Activated T-cell treated with anti-CD3 and anti-CD28 coated beads, Interleukin-2, amount 50 U/mL, for 1 hour (primary cell): ENCODE results near the gene MMADHC.
"Not testable (repeated sequence)": the region's sequence is repeated elsewhere in the genome, so short reads cannot be mapped to it uniquely, and the experiment has no call there.

Experiments used
- DNase-seq: peaks from one replicate; pipeline ENCODE4 v3.0.0-alpha.2; 2020

MMADHC gene

DNA sequence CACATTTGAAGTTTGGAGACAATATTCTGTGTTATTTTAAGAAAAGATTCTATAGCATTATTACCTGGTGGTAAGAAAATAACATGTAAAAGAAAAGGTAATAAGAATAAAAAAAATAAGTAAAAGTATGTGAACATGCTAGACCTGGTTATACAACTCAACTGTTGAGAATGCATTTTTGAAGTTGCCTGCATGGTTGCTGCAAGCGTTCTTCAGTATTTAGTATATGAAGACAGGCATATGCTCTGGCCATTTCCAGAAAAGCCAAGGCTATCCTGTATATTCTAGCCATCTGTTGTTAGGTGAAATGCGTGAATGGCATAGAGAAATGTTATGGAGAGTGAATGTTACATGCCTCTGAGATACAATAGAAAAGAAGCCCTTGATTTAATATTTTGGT lies 6.8 kb upstream of the MMADHC start:
- no peak for DNase-seq

DNA sequence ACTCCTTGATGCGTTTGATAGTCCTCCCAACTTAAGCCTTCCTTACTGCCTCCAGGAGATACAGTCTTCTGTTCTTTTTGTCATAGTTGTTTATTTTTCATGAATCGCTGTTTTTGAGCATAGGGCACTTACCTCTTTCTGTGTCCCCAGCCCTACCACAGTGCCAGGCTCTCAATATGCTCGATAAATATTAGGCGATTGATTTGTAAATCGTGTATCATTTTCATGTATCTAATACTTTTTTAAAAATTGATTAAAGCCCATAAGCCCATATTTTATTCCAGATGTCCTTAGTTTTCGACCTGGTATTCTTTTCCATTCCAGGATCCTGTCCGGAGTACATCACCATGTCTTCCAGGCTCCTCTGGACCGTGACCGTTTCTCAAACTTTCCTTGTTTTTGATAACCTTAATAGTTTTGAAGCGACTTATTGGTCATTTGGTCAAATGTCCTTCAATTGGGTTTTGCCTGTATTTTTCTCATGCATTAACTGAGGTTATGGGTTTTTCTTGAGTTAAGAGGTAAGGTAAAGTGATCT lies 444 bp upstream of the MMADHC start:
- no peak for DNase-seq

DNA sequence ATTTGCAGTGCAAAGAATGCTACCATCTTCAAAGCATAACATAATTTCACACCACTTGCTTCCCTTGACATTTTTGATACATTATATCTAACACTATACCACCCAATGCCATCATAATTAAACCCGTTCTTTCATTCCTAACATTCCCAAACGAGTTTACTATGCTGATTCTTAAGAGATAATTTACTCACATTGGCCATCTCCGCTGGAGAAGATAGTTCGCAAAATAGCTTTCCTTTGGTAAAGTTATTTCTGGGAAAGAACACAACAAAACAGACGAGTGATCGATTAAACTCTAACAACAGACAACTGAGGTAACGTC lies 716 bp downstream of the MMADHC start:
- DNase-seq = no peak

DNA sequence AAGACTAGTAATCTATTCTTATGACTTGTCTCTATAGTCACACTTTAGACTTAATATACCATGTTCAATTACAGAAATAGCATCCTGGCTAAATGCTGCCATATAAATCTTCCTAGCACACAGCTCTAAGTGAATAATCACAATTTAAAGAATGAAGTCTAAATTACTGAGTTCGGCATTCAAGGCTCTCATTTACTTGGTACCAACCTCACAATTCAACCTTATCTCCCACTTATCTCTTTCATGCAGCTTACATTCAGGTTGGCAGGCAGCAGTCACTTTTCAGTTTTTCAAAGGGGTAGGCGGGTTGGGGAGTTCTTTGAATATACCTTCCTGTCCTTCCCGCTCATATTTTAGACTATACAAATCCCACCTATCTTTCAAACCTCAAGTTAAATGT lies 1.5 kb downstream of the MMADHC start:
- no peak for DNase-seq

DNA sequence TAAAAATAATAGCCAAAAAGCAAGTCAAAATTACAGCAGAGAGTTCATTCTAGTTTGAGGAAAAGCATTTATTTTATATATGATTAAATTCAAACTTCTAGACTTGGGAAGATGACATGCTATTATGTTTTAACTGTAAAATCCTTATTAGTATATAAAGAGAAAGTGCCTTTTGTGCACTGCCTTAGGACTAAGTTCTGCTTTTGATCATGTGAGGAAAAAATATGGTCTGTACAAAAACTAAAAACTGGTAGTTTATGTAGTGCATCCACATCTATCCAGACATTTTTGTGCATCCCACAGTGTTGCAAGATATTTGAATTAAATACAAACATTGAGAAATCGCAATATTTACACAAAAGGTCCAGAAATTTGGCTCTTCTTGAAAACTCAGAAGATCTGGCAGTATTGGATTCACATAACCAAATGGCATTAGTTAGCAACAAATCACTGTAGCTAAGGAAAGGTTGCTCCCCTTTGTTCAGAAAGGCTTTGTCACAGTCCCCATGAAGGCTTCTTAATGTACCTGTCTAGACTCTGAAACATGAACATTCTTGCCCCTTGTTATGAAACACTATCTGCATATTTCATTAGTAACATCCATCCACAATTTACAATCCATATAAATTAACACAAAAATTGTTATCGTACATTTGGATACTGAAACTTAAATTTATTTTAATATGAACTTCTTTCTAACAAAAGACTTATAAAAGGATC lies 2.2 kb downstream of the MMADHC start:
- no peak for DNase-seq

DNA sequence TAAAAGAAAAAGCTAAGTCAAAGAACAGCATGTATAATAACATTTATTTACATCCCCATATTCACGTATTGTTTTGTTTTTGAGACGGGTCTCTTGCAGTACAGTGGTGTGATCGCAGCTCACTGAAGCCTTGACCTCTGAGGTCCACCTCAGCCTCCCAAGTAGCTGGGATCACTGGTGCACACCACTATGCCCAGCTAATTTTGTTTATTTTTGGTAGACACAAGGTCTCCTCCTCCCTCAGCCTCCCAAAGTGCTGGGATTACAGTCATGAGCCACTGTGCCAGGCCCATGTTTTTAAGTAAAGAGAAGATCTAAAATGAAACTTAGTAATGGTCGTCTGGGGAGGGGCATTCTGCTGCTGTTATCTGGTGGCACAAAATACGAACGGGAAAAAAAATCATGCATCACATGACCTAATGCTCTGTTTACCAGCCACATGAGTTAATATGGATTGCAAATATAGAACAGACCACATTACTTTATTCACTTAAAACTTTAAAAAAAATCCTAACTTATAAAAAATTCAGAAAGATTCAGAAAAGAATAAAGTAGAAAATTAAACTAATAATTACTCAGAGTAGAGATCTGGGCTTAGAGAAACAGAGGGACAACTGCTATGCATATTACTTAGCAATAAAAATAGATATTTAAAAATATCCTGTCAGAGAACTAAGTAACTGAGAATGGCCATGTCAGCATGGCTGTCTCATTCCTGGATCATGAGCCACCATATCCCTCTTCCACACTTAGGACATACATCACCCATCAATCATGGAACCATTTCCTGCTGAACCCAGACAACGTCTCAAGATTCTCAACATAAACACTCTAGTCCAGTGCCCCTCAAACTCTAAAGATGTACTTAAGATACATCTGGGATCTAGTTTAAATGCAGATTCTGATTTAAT lies 7.3 kb downstream of the MMADHC start:
- no peak for DNase-seq

DNA sequence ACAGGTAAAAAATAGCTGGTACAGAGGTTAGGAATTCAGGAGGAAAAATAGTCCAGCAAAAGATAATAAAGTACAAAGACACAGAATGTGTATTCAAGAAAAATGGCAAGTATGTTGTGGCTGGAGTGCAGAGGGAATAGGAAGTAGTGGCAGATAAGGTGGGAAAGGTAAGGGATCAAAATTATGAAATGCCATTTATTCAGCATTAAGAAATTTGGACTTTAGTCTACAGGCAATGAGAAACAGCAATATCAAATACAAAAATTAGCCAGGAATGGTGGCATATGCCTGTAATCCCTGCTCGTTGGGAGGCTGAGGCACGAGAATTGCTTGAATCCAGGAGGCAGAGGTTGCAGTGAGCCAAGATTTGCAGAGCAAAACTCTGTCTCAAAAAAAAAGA lies 10.3 kb downstream of the MMADHC start:
- DNase-seq = no peak

DNA sequence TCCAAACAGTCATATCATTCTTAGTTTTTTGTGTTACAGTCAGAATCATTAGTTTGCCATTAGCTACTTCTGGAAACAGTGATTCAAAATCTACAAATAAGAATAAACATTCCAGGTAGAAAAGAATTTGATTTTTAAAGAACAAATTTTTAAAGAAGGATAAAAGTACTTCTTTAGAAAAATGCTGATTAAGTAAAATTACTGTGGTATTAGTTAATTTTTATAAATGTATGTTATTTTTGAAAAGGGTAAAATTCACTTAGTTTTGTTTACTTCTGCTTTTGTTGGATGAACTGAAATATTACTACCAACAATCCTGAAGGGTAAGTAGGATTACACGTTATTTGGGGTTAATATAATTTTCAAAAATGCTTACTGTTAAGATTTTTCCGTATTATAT lies 11.8 kb downstream of the MMADHC start:
- DNase-seq = no peak

DNA sequence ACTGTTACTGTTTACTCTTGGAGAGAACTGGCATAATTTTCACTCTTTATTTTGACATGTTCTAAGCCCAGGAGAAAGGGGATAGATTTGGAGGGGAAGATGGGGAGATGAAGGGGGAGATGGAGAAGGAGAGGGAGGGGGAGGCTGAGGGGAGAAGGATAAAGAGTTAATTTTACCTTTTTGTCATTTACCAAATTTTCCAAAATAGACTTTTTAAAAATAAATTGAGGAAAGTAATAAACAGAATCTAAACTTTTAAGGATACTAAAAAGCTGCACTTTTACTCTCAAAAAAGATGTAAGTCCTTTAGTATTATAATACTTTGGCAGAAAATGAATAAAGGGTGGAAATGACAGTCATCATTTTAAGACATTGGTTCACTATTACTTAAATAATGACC lies 12.3 kb downstream of the MMADHC start:
- no peak for DNase-seq

DNA sequence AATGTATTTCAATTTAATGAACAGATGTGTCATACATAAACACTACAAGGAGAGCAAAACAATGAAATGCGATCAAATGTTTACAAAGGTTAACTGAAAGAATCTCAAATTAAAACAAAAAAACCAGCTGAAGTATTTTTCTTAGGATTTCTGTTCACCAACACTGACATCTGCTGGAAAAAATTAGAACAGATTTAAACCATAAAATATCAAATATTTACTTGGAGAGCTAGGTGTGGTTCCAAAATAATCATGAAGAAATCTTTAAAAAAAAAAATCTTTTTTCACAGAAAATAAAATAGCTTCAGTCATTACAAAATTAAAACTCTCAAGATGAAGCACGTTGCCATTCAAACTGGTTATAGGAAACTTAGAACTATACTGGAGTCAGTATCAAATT lies 13.8 kb downstream of the MMADHC start:
- no peak for DNase-seq

DNA sequence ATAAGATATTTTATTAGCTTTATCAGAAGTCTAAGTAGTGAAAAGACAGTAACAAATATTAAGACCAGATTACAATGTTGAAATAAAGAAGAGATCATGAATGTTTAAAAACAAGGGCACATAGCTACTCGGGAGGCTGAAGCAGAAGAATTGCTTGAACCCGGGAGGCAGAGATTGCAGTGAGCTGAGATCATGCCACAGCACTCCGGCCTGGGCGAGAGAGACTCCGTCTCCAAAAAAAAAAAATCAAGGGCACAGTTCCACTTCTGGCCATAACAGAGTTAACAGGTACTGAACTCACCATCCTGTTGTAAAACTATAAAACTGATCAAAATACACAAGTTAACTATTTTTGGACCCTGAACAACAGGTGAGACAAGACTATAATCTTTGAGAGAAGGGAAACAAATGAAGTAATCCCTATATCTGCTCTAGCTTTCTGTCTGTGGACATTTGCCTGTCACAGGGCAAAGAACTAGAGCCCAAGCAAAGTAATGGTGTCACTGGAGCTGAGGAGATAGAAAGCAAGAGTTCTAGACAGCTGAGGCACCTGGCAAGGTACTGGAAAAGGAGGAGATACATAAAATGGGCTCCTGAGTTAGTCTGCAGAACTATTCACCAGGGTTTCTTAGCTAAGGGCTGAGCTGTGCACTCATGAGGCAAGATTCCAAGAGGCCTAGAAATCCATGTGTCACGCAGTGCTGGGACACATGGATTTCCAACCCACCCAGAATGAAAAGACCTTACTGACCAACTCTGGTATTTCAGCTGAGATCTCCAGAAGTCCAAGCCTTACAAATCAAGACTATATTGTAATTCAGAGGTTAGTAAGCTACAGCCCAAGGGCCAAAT lies 15.2 kb downstream of the MMADHC start:
- DNase-seq = no peak

DNA sequence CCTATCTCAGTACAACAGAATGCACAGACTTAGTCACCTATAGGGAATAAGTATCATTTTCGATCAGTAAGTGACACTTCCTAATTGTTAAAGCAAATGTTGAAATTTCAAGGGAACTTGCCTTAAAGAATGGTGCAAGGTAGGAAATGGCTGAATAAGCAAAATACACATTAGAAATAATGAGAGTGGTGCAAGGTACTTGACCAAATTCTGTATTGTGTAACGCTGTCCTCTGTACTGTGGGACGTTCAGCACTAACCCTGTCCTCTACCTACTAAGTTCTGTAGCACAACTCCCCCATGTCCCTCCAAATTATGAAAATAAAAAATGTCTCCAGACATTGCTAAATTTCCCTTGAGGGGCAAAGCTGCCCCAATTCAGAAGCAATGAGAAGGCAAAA lies 19.4 kb downstream of the MMADHC start:
- no peak for DNase-seq

DNA sequence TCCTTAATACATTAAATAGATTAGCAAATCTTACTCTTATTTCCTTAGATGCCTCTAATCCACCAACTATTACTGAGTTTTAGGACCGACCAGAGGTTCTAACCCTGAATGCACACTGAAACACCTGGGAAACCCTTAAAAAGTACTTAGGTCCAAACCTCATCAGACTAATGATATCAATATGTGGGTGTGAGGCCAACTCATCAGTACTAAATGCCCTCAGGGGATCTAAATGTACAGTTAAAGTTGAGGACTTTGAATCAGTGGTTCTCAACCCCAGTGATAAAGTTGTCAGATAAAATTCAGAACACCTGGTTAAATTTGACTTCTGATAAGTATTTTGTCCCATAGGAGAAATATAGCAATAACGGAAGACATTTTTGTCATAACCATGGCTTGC lies 20.9 kb downstream of the MMADHC start:
- no peak for DNase-seq

DNA sequence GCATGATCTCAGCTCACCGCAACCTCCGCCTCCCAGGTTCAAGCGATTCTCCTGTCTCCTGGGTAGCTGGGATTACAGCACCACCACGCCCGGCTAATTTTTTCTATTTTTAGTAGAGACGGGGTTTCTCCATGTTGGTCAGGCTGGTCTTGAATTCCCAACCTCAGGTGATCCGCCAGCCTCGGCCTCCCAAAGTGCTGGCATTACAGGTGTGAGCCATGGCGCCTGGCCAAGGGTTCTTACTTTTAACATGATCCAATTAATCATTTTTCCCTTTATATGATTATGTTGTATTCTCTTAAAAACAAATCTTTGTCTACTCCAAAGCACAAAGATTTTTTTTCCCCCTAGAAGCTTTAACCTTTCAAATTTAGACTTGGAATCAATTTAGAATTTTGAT lies 21.9 kb downstream of the MMADHC start:
- not testable (repeated sequence) for DNase-seq

DNA sequence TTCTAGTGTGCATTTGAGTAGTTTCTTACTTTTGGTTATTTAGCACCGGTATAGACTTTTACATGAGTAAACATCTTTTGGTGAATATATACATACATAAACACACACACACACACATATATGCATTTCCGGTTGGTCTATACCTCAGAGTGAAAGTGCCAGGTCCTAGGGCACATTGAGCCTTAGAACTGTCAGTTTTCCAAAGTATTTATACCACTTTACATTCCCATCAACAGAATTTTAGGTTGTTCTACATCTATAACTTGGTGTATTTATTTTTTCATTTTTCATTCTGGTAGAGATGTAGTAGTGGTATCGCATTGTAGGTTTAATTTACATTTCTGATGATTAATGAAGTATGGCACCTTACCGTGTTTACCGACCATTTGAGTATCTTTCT lies 22.6 kb downstream of the MMADHC start:
- no peak for DNase-seq

DNA sequence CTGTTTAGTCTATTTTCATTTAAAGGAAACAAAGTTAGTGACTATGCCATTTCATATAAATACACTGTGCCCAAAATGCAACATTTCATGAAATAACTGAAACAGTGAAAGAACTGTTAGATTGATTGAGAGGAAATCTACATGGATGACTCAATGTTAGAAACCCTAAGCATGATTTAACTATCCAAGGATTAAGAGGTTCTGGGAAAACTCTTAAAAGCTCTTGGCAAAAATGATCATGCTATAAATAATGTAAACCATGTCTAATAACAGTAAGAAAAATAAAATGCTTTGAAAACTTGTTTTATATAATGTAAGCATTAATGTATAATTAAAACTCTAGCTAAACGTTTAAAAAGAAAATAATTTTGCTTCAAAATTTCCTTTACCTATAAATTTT lies 23.5 kb downstream of the MMADHC start:
- no peak for DNase-seq

DNA sequence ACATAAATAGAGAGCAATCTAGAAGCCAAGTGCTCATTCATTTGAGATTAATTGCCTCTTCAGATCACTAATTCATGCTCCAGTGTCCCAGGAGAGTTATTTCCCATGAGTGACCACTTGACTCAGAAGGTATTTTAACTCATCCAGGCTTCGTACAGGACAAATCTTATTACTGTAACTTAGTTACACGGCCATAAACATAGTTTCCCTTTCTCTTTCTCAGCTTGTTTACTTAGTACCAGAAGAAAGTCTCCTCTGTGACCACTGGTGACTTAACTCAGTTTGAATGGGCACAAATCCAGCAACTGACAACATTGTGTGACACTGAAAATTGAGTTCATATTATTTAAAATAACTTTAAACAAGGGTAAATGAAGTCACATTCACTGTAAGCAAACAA lies 25.3 kb downstream of the MMADHC start:
- DNase-seq = no peak

DNA sequence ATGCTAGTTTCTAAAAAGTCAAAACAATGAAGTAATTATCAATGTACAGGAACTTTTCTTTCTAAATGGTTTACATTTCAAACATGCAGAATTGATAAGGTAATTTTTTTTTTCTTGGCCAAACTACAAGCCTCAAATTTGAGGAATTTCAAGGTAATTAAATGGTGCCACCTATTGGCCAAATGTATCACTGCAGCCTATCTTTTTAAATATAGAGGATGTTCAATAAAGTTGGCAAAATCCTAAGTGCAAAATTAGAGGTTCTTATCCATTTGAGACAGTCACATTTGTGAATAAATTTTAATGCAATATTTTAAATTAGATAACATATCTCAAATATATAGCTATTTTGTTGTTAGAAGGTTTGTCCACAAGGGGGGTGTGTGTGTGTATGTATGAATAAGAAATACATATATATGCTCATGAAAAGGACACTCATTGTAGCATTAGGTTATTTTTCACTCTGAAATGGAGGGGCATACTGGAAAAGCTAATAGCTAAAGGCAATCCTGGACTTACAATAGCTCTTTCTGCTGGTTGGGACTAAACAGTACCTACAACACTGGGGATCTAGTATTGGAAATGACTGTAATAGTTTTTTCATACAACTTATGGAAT lies 26.2 kb downstream of the MMADHC start:
- no peak for DNase-seq

DNA sequence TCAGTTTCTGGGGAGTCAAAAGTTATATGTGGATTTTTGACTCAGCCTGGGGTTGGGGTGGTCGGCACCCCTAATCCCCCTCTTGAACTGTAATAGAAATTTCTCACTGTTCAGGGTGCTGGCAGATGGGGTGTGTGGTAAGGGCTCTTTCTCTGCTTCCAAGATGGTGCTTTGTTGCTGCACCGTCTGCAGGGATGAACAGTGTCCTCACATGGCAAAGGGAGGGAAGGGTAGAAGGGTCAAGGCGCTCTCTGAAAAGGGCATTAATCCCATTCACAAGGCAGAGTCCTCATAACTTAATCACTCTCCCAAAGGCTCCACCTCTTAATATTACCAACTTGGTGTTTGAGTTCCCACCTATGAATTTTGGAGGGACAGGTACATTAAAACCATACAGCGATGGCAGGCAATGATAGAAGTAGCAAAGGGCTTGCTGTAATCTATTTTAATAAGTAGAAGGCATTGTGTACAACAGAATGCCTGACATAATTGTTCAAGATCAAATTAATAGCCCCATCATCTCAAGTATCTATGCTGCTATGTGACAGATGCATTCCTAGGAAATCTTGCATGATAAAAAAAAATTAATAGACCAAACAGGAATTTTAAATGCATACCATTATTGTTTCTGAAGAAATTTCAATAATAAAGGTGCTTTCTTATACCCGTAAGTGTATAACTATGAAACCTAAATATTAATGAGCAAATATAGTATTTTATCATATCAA lies 28.1 kb downstream of the MMADHC start:
- DNase-seq = no peak

DNA sequence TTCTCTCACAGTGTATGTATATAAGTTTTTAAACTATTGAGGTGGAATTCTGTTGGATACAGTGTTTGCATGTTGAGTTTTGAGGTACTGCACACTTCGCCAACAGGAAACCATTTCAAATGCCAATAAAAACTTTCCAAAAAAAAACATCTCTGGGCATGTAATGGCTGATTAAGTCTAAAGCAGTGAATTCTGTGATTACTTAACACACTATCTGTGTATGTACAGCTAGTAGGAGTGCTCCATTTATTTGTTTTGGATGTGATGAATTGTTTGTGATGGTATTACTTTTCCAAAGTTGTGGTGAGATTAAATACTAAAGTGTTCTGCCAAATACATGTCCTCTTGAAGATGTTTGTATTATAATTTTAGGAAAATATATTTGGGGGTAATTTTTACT lies 31.1 kb downstream of the MMADHC start:
- no peak for DNase-seq

DNA sequence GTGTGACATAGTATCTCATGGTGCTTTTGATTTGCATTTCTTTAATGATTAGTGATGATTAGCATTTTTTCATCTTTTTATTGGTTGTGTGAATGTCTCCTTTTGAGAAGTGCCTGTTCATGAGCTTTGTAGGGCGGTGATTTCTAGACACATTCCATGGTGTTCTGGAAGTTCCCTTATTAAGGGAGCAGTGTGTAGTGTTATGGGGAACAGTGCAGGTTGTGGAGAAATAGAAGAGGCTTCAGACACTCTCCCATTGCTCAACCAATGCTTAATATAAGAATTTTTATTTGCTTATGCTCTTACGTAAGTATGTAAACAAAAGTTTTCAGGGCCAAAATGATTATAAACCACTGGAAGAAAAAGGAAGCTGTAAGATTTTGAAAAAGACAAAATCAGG lies 34.7 kb downstream of the MMADHC start:
- DNase-seq = no peak

DNA sequence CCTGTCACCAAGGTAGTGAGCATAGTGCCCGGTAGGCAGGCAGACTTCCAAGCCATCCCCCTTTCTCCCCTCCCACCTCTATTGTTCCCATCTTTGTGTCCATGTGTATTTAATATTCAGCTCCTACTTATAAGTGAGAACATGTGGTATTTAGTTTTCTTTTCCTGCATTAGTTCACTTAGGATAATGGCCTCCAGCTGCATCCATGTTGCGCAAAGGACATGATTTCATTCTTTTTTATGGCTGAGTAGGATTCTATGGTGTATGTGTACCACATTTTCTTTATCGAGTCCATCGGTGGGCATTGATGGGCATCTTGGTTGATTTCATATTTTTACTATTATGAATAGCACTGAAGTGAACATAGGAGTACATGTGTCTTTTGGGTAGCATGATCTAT lies 35.3 kb downstream of the MMADHC start:
- no peak for DNase-seq
